Fibroblast of lung (primary cell): ENCODE results near the gene NHLRC2. TPM values are rescaled to one million over a fixed set of nuclear protein-coding genes. Genes with fewer than 3 reads are reported as not detected.

ENCODE experiments used
- DNase-seq, 2 donors: peaks; one replicate each; pipeline versions ENCODE4 v3.0.0 to v3.0.0-alpha.2; 2010; ENCODE audit warnings: low read depth in 2 of 2
- H2AFZ ChIP-seq: 2 replicates; pipeline ENCODE4 v1.5.1; 2012; ENCODE audit warnings: low read length, control low read depth, inconsistent platforms
- H3K27ac ChIP-seq: 2 replicates; pipeline ENCODE4 v1.5.1; 2011; ENCODE audit warnings: low read length, control low read depth; ENCODE audit not compliant: insufficient read depth
- H3K27me3 ChIP-seq: 2 replicates; pipeline ENCODE4 v1.5.1; 2011; ENCODE audit warnings: mild to moderate bottlenecking, low read length; ENCODE audit not compliant: control insufficient read depth, insufficient read depth
- H3K36me3 ChIP-seq: 2 replicates; pipeline ENCODE4 v1.5.1; 2011; ENCODE audit warnings: low read length; ENCODE audit not compliant: control insufficient read depth, insufficient read depth
- H3K4me1 ChIP-seq: 2 replicates; pipeline ENCODE4 v1.5.1; 2011; ENCODE audit warnings: low read length; ENCODE audit not compliant: control insufficient read depth, insufficient read depth; ENCODE audit errors: extremely low read depth
- H3K4me2 ChIP-seq: 2 replicates; pipeline ENCODE4 v1.5.1; 2011; ENCODE audit warnings: low read length, control low read depth; ENCODE audit not compliant: insufficient read depth; ENCODE audit errors: extremely low read depth
- H3K4me3 ChIP-seq, 4 experiments: fragments of 200-600 bp in 1 of 4; sonication (generic) in 1 of 4; replicated peaks in 1 of 4; 2 replicates each; pipeline ENCODE4 v1.5.1; 2011 to 2016; ENCODE audit warnings: low read length in 4 of 4, low read depth in 3 of 4, mild to moderate bottlenecking in 3 of 4, control low read depth in 2 of 4, inconsistent platforms in 1 of 4, mixed read lengths in 1 of 4; ENCODE audit not compliant: insufficient read depth in 1 of 4; ENCODE audit errors: control extremely low read depth in 1 of 4
- H3K79me2 ChIP-seq: 2 replicates; pipeline ENCODE4 v1.5.1; 2012; ENCODE audit warnings: mild to moderate bottlenecking, low read length, inconsistent platforms; ENCODE audit not compliant: control insufficient read depth, insufficient read depth
- H3K9ac ChIP-seq: 2 replicates; pipeline ENCODE4 v1.5.1; 2011; ENCODE audit warnings: mild to moderate bottlenecking, low read length, control low read depth; ENCODE audit not compliant: insufficient read depth
- H3K9me3 ChIP-seq: 2 replicates; pipeline ENCODE4 v1.5.1; 2012; ENCODE audit warnings: low read depth, low read length; ENCODE audit not compliant: control insufficient read depth, insufficient read depth
- H4K20me1 ChIP-seq: 2 replicates; pipeline ENCODE4 v1.5.1; 2011; ENCODE audit warnings: low read length; ENCODE audit not compliant: control insufficient read depth, insufficient read depth; ENCODE audit errors: extremely low read depth
- CTCF ChIP-seq, 2 donors: IDR thresholded peaks in 1 of 2; conservative IDR thresholded peaks in 1 of 2; 1 replicate in 1 of 2; 2 replicates in 1 of 2; pipeline ENCODE4 v1.5.1; 2011 to 2012; ENCODE audit warnings: low read length in 2 of 2, control low read depth in 1 of 2, inconsistent platforms in 1 of 2, low read depth in 1 of 2, mild to moderate bottlenecking in 1 of 2
- EZH2 ChIP-seq: IDR thresholded peaks from 2 replicates; pipeline ENCODE4 v1.5.1; 2012; ENCODE audit warnings: low read length, control low read depth, mild to moderate bottlenecking; ENCODE audit errors: missing control alignments
- polyA plus RNA-seq, 2 donors: library from polyadenylated mRNA; depleted of rRNA in 1 of 2; stranded (reverse) in 1 of 2; unstranded in 1 of 2; fragments of >200 nt; gene quantifications; 2 replicates each; pipeline ENCODE4 v1.2.1, GENCODE V29; 2011 to 2012; ENCODE audit warnings: missing spikeins in 1 of 2
- total RNA-seq: library from RNA; depleted of rRNA; stranded (reverse); fragments of >200 nt; gene quantifications from 2 replicates; pipeline ENCODE4 v1.2.1, GENCODE V29; 2014

The NHLRC2 gene
- total and polyA plus RNA-seq, 2 donors (not counting 1 experiment from before 2014, with no cell fraction given): 10.1 to 11.9 TPM

GRCh38 chr10:113867904-113868303 is 13.4 kb downstream of the NHLRC2 start:
- H3K9me3 ChIP-seq: no peaks in the 10 kb centered on the region
- H3K4me3 ChIP-seq: no peak overlapping the region
- TF ChIP-seq CTCF (conservative IDR thresholded peaks at IDR 0.05 in 1 of 2, IDR thresholded peaks at IDR 0.05 in 1 of 2; ENCODE audit: low read depth in 1 of 2, low read length in 2 of 2): no peak
- no peak for TF ChIP-seq EZH2

GRCh38 chr10:113869789-113870188 is 15.3 kb downstream of the NHLRC2 start:
- TF ChIP-seq CTCF (conservative IDR thresholded peaks at IDR 0.05 in 1 of 2, IDR thresholded peaks at IDR 0.05 in 1 of 2; ENCODE audit: low read depth in 1 of 2, low read length in 2 of 2) (no peak), EZH2 (no peak)
- H3K9me3 ChIP-seq: no peaks in the 10 kb centered on the region
- no peak for DNase-seq

More at GRCh38 chr10:113867904-113868303, 13.4 kb downstream of the NHLRC2 start:
- no peak for DNase-seq
- Histone ChIP-seq H3K27me3 (no peaks in the 10 kb centered on the region), H2AFZ (no peak overlapping the region), H3K4me2 (no peak overlapping the region), H4K20me1 (no peaks in the 10 kb centered on the region), H3K36me3 (no peaks in the 10 kb centered on the region), H3K4me1 (no peaks in the 10 kb centered on the region), H3K9ac (no peak overlapping the region), H3K79me2 (peaks cover 1% of the 10 kb centered on the region), H3K27ac (no peak overlapping the region)

GRCh38 chr10:113872139-113873030 is 17.9 kb downstream of the NHLRC2 start:
- no peak for DNase-seq
- peaks cover 3% of the 10 kb centered on the region for H3K79me2 ChIP-seq
- TF ChIP-seq EZH2 (no peak), CTCF (conservative IDR thresholded peaks at IDR 0.05 in 1 of 2, IDR thresholded peaks at IDR 0.05 in 1 of 2; ENCODE audit: low read depth in 1 of 2, low read length in 2 of 2) (no peak)
- H2AFZ ChIP-seq: no peak overlapping the region
- H3K36me3 ChIP-seq: no peaks in the 10 kb centered on the region
- no peaks in the 10 kb centered on the region for H3K27me3 ChIP-seq
- H3K27ac ChIP-seq: no peak overlapping the region
- no peaks in the 10 kb centered on the region for H3K4me1 ChIP-seq
- no peaks in the 10 kb centered on the region for H4K20me1 ChIP-seq
- no peak overlapping the region for H3K9ac ChIP-seq
- no peak overlapping the region for H3K4me2 ChIP-seq
- no peak overlapping the region for H3K4me3 ChIP-seq
- no peaks in the 10 kb centered on the region for H3K9me3 ChIP-seq

More at GRCh38 chr10:113869789-113870188, 15.3 kb downstream of the NHLRC2 start:
- no peaks in the 10 kb centered on the region for H4K20me1 ChIP-seq
- H3K27ac ChIP-seq: no peak overlapping the region
- no peak overlapping the region for H2AFZ ChIP-seq
- no peak overlapping the region for H3K4me3 ChIP-seq
- no peaks in the 10 kb centered on the region for H3K27me3 ChIP-seq
- no peaks in the 10 kb centered on the region for H3K4me1 ChIP-seq
- H3K36me3 ChIP-seq: no peaks in the 10 kb centered on the region
- H3K9ac ChIP-seq: no peak overlapping the region
- H3K4me2 ChIP-seq: no peak overlapping the region
- peaks cover 3% of the 10 kb centered on the region for H3K79me2 ChIP-seq
